Keratinocyte (primary cell): Measurements from ENCODE around the gene DCHS2. TPM values are rescaled to one million over a fixed set of nuclear protein-coding genes. Genes with fewer than 3 reads are reported as not detected.

Source experiments
- DNase-seq: peaks from one replicate; pipeline ENCODE4 v3.0.0-alpha.2; 2011; ENCODE audit warnings: low read depth, missing footprints, low spot score
- FAIRE-seq: peaks from 2 replicates; lab custom pipeline; 2011; peaks lifted over from hg19 to GRCh38; lab: Jason Lieb, UNC
- H2AFZ ChIP-seq: 2 replicates; pipeline ENCODE4 v1.6.0; 2012; ENCODE audit warnings: low read length, control low read depth, inconsistent platforms; ENCODE audit not compliant: control insufficient read depth
- H3K27ac ChIP-seq: 2 replicates; pipeline ENCODE4 v1.5.1; 2011; ENCODE audit warnings: low read length; ENCODE audit not compliant: control insufficient read depth, insufficient read depth
- H3K27me3 ChIP-seq: 3 replicates; pipeline ENCODE4 v1.6.0; 2011; ENCODE audit warnings: low read length; ENCODE audit not compliant: control insufficient read depth, insufficient read depth; ENCODE audit errors: extremely low read depth
- H3K36me3 ChIP-seq, 2 experiments: 2 replicates in 1 of 2; 3 replicates in 1 of 2; pipeline ENCODE4 v1.5.1; 2011; ENCODE audit warnings: low read length in 2 of 2, mild to moderate bottlenecking in 1 of 2; ENCODE audit not compliant: control insufficient read depth in 2 of 2, insufficient read depth in 2 of 2; ENCODE audit errors: extremely low read depth in 1 of 2
- H3K4me1 ChIP-seq: 3 replicates; pipeline ENCODE4 v1.5.1; 2011; ENCODE audit warnings: low read length; ENCODE audit not compliant: control insufficient read depth, insufficient read depth; ENCODE audit errors: extremely low read depth
- H3K4me2 ChIP-seq: 3 replicates; pipeline ENCODE4 v1.6.0; 2011; ENCODE audit warnings: low read depth, low read length; ENCODE audit not compliant: control insufficient read depth, insufficient read depth; ENCODE audit errors: extremely low read depth
- H3K4me3 ChIP-seq, 3 experiments: fragments of 200-600 bp in 1 of 3; sonication (generic) in 1 of 3; 2 replicates in 2 of 3; 3 replicates in 1 of 3; pipeline ENCODE4 v1.5.1; 2011 to 2016; ENCODE audit warnings: low read length in 3 of 3, mild to moderate bottlenecking in 3 of 3, control low read depth in 2 of 3, inconsistent platforms in 1 of 3, low read depth in 1 of 3, mixed read lengths in 1 of 3, mixed run types in 1 of 3, moderate library complexity in 1 of 3; ENCODE audit not compliant: control insufficient read depth in 2 of 3, insufficient read depth in 2 of 3; ENCODE audit errors: extremely low read depth in 1 of 3
- H3K79me2 ChIP-seq: 2 replicates; pipeline ENCODE4 v1.6.0; 2012; ENCODE audit warnings: low read length; ENCODE audit not compliant: control insufficient read depth, insufficient read depth
- H3K9ac ChIP-seq: 3 replicates; pipeline ENCODE4 v1.6.0; 2011; ENCODE audit warnings: low read length; ENCODE audit not compliant: control insufficient read depth, insufficient read depth; ENCODE audit errors: extremely low read depth
- H3K9me1 ChIP-seq: 3 replicates; pipeline ENCODE4 v1.6.0; 2011; ENCODE audit warnings: low read length; ENCODE audit not compliant: control insufficient read depth, insufficient read depth; ENCODE audit errors: extremely low read depth
- H3K9me3 ChIP-seq: 2 replicates; pipeline ENCODE4 v1.5.1; 2012; ENCODE audit warnings: low read depth, low read length; ENCODE audit not compliant: control insufficient read depth
- H4K20me1 ChIP-seq: 3 replicates; pipeline ENCODE4 v1.6.0; 2011; ENCODE audit warnings: low read length; ENCODE audit not compliant: control insufficient read depth, insufficient read depth; ENCODE audit errors: extremely low read depth
- CTCF ChIP-seq, 3 experiments: IDR thresholded peaks in 1 of 3; conservative IDR thresholded peaks in 1 of 3; optimal IDR thresholded peaks in 1 of 3; 2 replicates in 2 of 3; 3 replicates in 1 of 3; pipeline versions ENCODE3 to v1.5.1; 2011; ENCODE audit warnings: low read length in 3 of 3, mild to moderate bottlenecking in 3 of 3, moderate library complexity in 2 of 3, control low read depth in 1 of 3, inconsistent platforms in 1 of 3; ENCODE audit not compliant: insufficient read depth in 2 of 3; ENCODE audit errors: extremely low read depth in 1 of 3
- EZH2 ChIP-seq: IDR thresholded peaks from one replicate; pipeline ENCODE4 v1.6.1; 2012; ENCODE audit warnings: inconsistent platforms, mild to moderate bottlenecking, low read length, moderate library complexity
- dilution Hi-C: fragments of 300-500 bp; cut with MboI; formaldehyde crosslinking; loops from one replicate; pipeline ENCODE4 v1.7.0; 2020; ENCODE audit warnings: low sequenced_read_pairs; ENCODE audit not compliant: extremely low pct_ligation_motif_present
- polyA plus RNA-seq, 5 experiments: library from polyadenylated mRNA; depleted of rRNA in 3 of 5; stranded (reverse) in 3 of 5; stranded (forward) in 1 of 5; unstranded in 1 of 5; fragments of >200 nt; gene quantifications; 1 replicate in 1 of 5; 2 replicates in 3 of 5; 3 replicates in 1 of 5; pipeline versions ENCODE4 v1.2.1 to v1.2.3, GENCODE V29; 2011 to 2012; ENCODE audit warnings: missing spikeins in 2 of 5, low read depth in 1 of 5, low replicate concordance in 1 of 5

Gene DCHS2
- polyA plus RNA-seq, 1 donor (not counting 4 experiments of a cell fraction or from before 2014, with no cell fraction given): 0.01 TPM

- Histone ChIP-seq H3K36me3 (no peaks in the 10 kb centered on the region), H3K9me3 (no peaks in the 10 kb centered on the region), H3K4me2 (no peak overlapping the region), H3K27me3 (no peaks in the 10 kb centered on the region), H3K27ac (no peak overlapping the region), H4K20me1 (no peaks in the 10 kb centered on the region), H3K9ac (no peak overlapping the region), H3K4me1 (no peaks in the 10 kb centered on the region), H2AFZ (no peak overlapping the region), H3K9me1 (no peaks in the 10 kb centered on the region), H3K4me3 (no peak overlapping the region), H3K79me2 (no peaks in the 10 kb centered on the region)
- no peak for TF ChIP-seq CTCF (optimal IDR thresholded peaks at IDR 0.05 in 1 of 3, IDR thresholded peaks at IDR 0.05 in 1 of 3, conservative IDR thresholded peaks at IDR 0.05 in 1 of 3; ENCODE audit: extremely low read depth in 1 of 3, insufficient read depth in 2 of 3, low read length in 3 of 3)
- no peak for TF ChIP-seq EZH2
- dilution Hi-C loops: no loop called here
- FAIRE-seq (no peak), DNase-seq (no peak)
Observed at GRCh38 chr4:154184238-154184637, 307.4 kb downstream of the DCHS2 start.

GRCh38 chr4:154183264-154183663 is 308.3 kb downstream of the DCHS2 start:
- H3K27me3 ChIP-seq: no peaks in the 10 kb centered on the region
- no peak overlapping the region for H3K4me3 ChIP-seq
- H3K9me3 ChIP-seq: no peaks in the 10 kb centered on the region
- FAIRE-seq: no peak
- H3K9ac ChIP-seq: no peak overlapping the region
- no peaks in the 10 kb centered on the region for H3K4me1 ChIP-seq
- H3K27ac ChIP-seq: no peak overlapping the region
- no peaks in the 10 kb centered on the region for H3K9me1 ChIP-seq
- dilution Hi-C loops: no loop called here
- H3K36me3 ChIP-seq: no peaks in the 10 kb centered on the region
- TF ChIP-seq CTCF (optimal IDR thresholded peaks at IDR 0.05 in 1 of 3, IDR thresholded peaks at IDR 0.05 in 1 of 3, conservative IDR thresholded peaks at IDR 0.05 in 1 of 3; ENCODE audit: extremely low read depth in 1 of 3, insufficient read depth in 2 of 3, low read length in 3 of 3) (no peak), EZH2 (no peak)
- H3K79me2 ChIP-seq: no peaks in the 10 kb centered on the region
- DNase-seq: no peak
- H4K20me1 ChIP-seq: no peaks in the 10 kb centered on the region
- no peak overlapping the region for H3K4me2 ChIP-seq
- H2AFZ ChIP-seq: no peak overlapping the region

Other genes starting within 250 kb of the DCHS2 start
- gene PLRG1, start 58.6 kb upstream of the DCHS2 start, polyA plus RNA-seq: 111 to 132 TPM (median 112 TPM) in 3 replicates
- gene FGB, start 71.2 kb upstream of the DCHS2 start, polyA plus RNA-seq: not detected in 3 replicates
- not detected in 3 replicates for gene FGA, start 98.9 kb upstream of the DCHS2 start, polyA plus RNA-seq
- gene FGG, start 120.9 kb upstream of the DCHS2 start, polyA plus RNA-seq: 0.08 to 0.18 TPM (median 0.17 TPM) in 3 replicates